HG03175 (cell line): Measurements from ENCODE around the gene GALNT10.

Experiments used
- ATAC-seq: cut with Tn5 transposase; IDR thresholded peaks from one replicate; pipeline ENCODE4 v1.9.1; 2021; ENCODE audit warnings: mild to moderate bottlenecking, moderate library complexity; ENCODE audit not compliant: unreplicated experiment

GALNT10 gene

DNA sequence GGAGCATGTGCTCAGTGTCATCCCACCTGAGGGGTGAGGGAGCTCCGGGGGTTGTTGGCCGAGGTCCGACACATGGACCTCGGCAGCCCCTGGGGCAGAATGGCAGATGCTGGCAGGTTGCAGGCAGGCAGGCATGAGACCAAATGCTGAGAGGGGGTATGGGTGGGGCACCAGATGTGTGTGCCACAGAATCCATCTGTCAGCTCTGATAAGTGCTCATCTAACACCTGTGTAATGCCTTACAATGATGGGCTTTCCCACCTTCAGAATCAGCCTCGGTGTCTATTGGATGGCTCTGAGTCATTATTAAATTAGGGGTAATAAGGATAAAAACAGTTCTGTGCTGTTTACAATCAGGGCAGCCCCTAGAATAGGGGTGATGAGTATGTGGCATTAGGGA, 182.1 kb downstream of the GALNT10 start:
- no peak for ATAC-seq

GRCh38 chr5:154373326-154373725, 182.8 kb downstream of the GALNT10 start:
- ATAC-seq = no peak

GRCh38 chr5:154373729-154374179, 183.2 kb downstream of the GALNT10 start:
- ATAC-seq = no peak

DNA sequence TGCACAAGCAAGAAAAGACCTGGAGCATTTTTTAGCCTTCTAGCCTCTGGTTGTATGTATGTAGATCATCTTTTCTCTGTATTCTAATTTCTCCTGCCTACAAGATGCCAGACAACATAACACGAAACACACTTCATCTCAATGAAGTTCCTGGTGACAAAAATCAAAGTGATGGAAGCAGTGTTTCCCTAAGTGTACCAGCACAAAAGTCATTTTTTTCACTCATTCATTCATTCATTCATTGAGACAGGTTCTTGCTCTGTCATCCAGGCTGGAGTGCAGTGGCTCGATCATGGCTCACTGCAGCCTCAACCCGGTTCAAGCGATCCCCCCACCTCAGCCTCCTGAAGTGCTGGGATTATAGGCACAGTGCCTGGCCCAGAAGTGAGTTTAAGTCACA, 183.7 kb downstream of the GALNT10 start:
- ATAC-seq = no peak

GRCh38 chr5:154375329-154376008, 184.9 kb downstream of the GALNT10 start:
- ATAC-seq = no peak

DNA sequence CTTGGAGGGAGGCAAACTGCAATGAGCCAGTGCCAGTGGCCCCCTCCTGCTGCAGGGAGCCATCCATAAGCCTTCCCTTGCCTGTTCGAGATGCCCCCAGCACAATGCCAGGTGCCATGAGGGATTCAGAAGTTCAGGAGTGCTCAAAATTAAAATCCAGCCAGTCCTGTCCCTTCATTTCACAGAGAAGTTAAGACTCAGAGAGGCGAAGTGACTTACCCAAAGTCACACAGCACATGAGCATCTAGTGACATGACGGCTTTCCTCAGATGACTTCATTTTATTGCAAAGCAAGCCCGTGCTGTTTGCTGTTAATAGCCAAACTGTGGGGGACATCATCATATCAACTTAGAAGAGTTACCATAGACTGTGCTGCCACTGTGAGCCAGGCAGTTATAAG, 185.9 kb downstream of the GALNT10 start:
- no peak for ATAC-seq

DNA sequence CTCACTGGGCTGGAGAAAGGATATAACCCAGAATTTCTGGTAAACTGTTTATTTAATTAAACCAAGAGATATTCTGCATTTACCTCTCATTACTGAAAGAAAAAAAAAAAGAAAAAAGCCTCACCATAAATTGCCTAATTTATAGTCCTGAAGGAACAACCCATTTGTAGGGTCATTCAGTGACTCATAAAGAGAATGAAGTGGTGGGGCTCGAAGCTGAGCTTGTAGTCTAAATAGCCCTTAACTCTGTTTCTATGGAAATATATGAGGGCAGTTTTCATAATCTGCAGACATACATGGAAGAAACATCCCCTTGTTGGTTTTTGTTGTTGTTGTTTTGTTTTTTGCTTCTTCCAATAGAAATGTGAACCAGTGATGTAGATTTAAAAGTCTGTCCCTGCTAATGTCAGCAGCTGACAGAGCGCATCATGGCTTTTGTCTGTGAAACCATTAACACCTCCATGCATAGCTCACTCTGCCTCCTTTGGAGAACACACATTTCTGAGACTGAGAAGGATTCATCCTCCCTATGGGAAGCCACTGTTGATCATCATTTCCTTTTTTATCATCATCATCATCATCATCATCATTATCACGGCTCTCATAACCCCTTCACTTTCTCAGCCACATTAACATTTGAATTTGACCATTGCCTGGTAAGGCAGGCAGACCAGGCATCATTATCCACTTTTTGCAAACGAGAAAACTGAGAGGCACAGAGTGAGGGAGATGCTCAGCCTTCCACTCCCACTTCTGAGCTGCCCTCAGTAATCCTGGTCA, 187.4 kb downstream of the GALNT10 start:
- no peak for ATAC-seq

DNA sequence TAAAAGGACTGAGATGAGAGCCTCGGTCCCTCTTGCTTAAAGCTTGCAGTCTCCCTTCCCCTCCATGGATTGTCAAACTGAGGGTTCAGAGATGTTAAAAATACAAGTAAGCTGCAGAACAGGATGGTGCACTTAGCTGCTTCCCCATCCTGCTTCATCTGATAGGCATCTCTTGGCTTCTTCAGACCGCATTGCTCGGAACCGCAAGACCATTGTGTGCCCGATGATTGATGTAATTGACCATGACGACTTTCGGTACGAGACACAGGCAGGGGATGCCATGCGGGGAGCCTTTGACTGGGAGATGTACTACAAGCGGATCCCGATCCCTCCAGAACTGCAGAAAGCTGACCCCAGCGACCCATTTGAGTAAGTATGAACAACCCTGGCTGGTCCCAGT, 189.7 kb downstream of the GALNT10 start:
- ATAC-seq = no peak

- peak; percentile 98 for ATAC-seq
These were observed 194.1 kb downstream of the GALNT10 start for GRCh38 chr5:154384480-154385235.

GRCh38 chr5:154385236-154385512, 194.6 kb downstream of the GALNT10 start:
- peak; percentile 31 for ATAC-seq

DNA sequence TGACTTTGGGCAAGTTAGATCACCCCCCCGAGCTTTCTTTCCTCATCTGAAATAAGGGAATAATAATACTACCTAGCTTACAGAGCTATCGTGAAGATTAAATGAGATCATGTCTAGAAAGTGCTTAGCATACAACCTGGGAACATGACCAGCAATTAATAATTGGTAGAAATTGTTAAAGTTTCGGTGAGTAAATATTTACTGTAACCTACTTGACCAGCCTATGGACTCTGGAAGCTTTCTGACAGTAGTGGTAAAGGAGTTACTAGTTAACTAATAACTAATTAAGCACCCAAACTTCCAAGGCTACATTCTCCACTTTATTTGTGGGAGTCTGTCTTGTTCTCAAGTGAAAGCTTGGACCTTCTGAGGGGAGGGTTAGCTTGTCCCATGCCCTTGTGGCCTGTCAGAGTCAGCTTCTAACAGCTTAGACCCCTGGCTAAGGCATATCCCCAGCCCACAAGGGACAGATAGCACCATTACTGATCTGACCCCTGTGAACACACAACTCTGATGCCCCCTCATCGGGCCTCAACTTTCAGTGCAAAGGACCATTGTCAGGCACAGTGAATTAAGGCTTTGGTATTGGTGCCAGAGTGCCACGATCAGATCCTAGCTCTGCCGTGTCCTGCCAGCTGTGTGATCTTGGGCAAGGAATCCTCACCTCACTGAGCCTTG, 196.6 kb downstream of the GALNT10 start:
- no peak for ATAC-seq

DNA sequence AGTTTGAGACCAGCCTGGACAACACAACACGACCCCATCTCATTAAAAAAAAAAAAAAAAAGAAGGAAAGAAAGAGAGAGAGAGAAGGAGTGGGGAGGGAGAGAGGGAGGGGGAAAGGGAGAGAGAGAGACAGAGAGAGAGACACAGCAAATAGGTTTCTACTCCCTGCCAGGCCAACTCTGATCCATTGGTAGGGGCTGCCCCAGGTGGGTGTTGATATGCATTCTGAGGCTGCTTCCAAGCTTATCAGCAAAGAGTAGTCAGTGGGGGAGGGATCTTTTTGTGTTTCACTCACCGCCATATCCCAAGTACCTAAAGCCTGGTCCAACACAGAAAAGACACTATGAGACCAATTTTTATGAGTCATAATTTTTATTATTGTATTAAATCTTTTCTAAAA, 198.3 kb downstream of the GALNT10 start:
- ATAC-seq = no peak

- ATAC-seq = no peak
These were observed 199.6 kb downstream of the GALNT10 start for GRCh38 chr5:154390096-154390495.

- no peak for ATAC-seq
These were observed 200.3 kb downstream of the GALNT10 start for GRCh38 chr5:154390746-154391359.

DNA sequence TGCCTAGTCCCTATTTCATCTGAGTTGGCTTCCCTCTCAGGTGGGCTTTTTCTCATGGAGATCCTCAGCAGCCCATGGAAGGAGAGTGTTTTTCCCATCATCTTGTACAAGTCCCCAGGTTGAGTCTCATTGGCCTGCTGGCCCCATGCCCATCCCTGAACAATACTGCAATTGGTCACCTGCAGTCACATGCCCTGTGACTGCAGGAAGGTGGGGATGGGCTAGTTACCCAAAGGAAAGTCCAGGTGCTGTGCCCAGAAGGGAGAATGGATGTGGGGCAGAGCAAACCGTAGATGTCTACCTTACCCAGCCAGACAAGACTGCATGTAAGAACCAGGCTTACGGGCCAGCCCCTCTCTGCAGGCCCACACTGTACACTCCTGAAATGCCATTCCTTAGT, 201.3 kb downstream of the GALNT10 start:
- ATAC-seq = no peak

DNA sequence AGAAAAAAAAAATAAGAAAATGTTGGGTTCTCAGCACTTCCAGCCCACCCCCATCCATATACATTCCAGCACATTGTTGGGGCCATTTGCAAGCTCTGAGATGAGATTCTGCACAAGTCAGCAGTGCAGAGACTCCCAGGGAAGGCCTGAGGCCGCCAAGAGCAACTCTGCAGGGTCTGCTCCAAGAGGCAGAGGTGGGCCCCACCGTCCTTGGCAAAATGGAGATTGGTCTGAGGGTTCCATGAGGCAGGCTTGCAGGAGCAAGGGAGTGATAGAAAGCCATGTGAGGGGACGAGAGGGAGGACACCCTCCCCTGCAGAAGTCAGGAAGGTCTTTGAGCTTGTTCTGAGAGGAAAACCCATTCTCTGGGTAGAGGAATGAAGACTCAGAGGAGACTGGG, 203.3 kb downstream of the GALNT10 start:
- no peak for ATAC-seq

- ATAC-seq = no peak
These were observed 203.8 kb downstream of the GALNT10 start for GRCh38 chr5:154394307-154394706.

GRCh38 chr5:154395407-154396106, 205.0 kb downstream of the GALNT10 start:
- peak; percentile 77 for ATAC-seq

- no peak for ATAC-seq
These were observed 205.6 kb downstream of the GALNT10 start for GRCh38 chr5:154396128-154396527.

- ATAC-seq = no peak
These were observed 207.3 kb downstream of the GALNT10 start for GRCh38 chr5:154397652-154398406.
